Ovary (tissue), 9 donors: ENCODE results near the gene RHOV. TPM values are rescaled to one million over a fixed set of nuclear protein-coding genes. Genes with fewer than 3 reads are reported as not detected.

Experiments used
- DNase-seq, 5 donors: peaks; one replicate each; pipeline ENCODE4 v3.0.0-alpha.2; 2019 to 2020
- H3K27ac ChIP-seq, 2 donors: fragments of 200-600 bp; one replicate each; pipeline versions ENCODE4 v1.5.1 to v1.8.0; 2019 to 2022
- H3K27me3 ChIP-seq: fragments of 200-600 bp; one replicate; pipeline ENCODE4 v1.8.0; 2022
- H3K36me3 ChIP-seq: fragments of 200-600 bp; sonication (generic); one replicate; pipeline ENCODE4 v1.5.1; 2019
- H3K4me1 ChIP-seq: one replicate; pipeline ENCODE4 v1.8.1; 2013; ENCODE audit warnings: mild to moderate bottlenecking, moderate library complexity; ENCODE audit not compliant: insufficient read depth
- H3K4me3 ChIP-seq: fragments of 200-600 bp; sonication (generic); one replicate; pipeline ENCODE4 v1.5.1; 2017
- H3K9me3 ChIP-seq, 2 donors: fragments of 200-600 bp in 1 of 2; sonication (generic) in 1 of 2; one replicate each; pipeline versions ENCODE4 v1.5.1 to v1.8.1; 2013 to 2019; ENCODE audit warnings: mild to moderate bottlenecking in 1 of 2, moderate library complexity in 1 of 2
- EP300 ChIP-seq: sonication (generic); formaldehyde crosslinking; IDR thresholded peaks from one replicate; pipeline ENCODE4 v1.6.1; 2017; ENCODE audit warnings: antibody characterized with exemption
- POLR2A ChIP-seq: fragments of 450-650 bp; IDR thresholded peaks from one replicate; pipeline ENCODE4 v1.6.1; 2017; ENCODE audit warnings: antibody characterized with exemption, mild to moderate bottlenecking, moderate library complexity
- WGBS, 3 donors: extraction: QIAGEN DNeasy Blood & Tissue Kit in 1 of 3; methylation state at CpG; one replicate each; pipeline versions ENCODE4 v1.1.5 to v1.1.7; 2013 to 2017; 5-methylcytosine and 5-hydroxymethylcytosine counted together
- intact Hi-C, 4 donors: fragments of 100-400 bp; cut with DNase I; formaldehyde crosslinking; loops; one replicate each; pipeline versions ENCODE4 v1.11.0 to v1.15.1; 2022 to 2023
- polyA plus RNA-seq, 2 donors: library from polyadenylated mRNA; stranded (reverse); fragments of 200-250 nt in 1 of 2; fragments of 350-450 nt in 1 of 2; fragmentation: Illumina TruSeq in 1 of 2; extraction: RNeasy Lipid Tissue Mini Kit (QIAGEN cat#74804) in 1 of 2; gene quantifications; one replicate each; pipeline ENCODE4 v1.2.3, GENCODE V29; 2013 to 2014
- total RNA-seq, 7 donors: library from RNA; depleted of rRNA in 2 of 7; stranded (reverse); fragments of >200 nt in 2 of 7; fragmentation: NEBNext Ultra II Directional in 3 of 7; extraction: Animal tissue kit (Norgen Biotek cat#: 25700) in 3 of 7; gene quantifications; one replicate each; pipeline versions ENCODE4 v1.1.0 to v1.2.4, GENCODE V29; 2016 to 2023
- TF ChIP-seq, protein P1 (sequence below), 3 donors: fragments of 450-650 bp in 2 of 3; fragments of 200-600 bp in 1 of 3; IDR thresholded peaks; one replicate each; pipeline versions ENCODE4 v1.5.1 to v1.8.0; 2016 to 2022; ENCODE audit warnings: antibody characterized with exemption in 3 of 3, mild to moderate bottlenecking in 1 of 3
- donor health status: DM: no; HTN: no; CAD: no; lungs with moderate emphysema.
- donor health status: DM: no; HTN: no; CAD: no.
- donor health status: Bipolar disorder and iron deficiency.
- donor health status: DM: yes; HTN: yes; CAD: no.
- donor health status: DM: no; HTN: no; CAD: no.
- donor health status: DM: yes; HTN: yes; CAD: no.

The RHOV gene
- total and polyA plus RNA-seq, 9 donors, result 0.07 to 3.4 (median 0.26) TPM; not detected in 3

DNA sequence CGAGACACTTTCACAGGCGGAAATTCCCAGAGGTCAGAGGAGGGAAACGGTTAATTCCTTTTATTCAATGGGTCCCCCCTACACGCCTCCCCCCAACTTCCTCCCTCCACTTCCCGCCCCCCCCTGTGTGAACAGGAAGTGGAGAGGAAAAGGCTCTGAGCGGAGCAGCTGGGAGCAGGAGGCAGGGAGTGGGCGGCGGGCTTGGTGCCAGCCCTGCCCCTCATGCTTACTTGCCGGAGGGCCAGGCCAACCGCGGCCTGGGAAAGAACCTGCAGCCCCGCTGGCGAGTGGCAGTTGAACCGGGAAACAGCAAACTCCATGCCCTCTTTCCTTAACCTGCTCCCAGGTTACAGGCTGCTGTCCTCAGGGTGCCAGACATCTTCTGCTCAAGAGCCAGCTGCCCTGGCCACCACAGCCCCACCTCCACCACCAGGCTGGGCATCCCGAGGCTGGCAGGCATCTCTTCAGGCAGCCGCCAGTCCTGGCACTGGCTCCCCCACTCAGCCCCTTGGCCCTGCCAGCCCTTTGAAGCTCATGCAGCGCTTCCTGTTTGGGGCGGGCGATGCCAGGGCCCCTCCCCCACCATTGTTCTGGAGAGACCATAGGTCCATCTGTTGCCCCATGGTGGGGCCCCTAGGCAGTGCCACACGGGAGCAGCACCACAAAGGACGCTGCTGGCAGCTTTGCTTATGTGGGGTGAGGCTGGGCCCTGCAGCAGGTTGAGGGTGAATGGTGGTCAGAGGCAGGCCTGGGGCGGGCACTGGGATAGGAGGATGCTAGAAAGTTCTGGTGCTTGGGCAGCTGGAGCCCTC is 33.2 kb upstream of the RHOV start:
- Histone ChIP-seq H3K4me3 (peak overlapping the region; percentile 38), H3K27me3 (no peaks in the 10 kb centered on the region), H3K27ac (peak overlapping the region; percentile 46 to 47), H3K9me3 (no peaks in the 10 kb centered on the region), H3K4me1 (peaks cover 3% of the 10 kb centered on the region), H3K36me3 (no peaks in the 10 kb centered on the region)
- peak in 4 of 5 donors; percentile 54 to 69 (median 64) for DNase-seq
- intact Hi-C loops, result loop anchor here in 3 of 4 donors (5.0 to 10.0 kb wide), 4 partner anchors 108 to 275 kb away; partner anchors contain the start of gene INO80 (in 1 of the 3)
- no peak for TF ChIP-seq POLR2A
- no peak for TF ChIP-seq EP300
- TF ChIP-seq, protein P1, sequence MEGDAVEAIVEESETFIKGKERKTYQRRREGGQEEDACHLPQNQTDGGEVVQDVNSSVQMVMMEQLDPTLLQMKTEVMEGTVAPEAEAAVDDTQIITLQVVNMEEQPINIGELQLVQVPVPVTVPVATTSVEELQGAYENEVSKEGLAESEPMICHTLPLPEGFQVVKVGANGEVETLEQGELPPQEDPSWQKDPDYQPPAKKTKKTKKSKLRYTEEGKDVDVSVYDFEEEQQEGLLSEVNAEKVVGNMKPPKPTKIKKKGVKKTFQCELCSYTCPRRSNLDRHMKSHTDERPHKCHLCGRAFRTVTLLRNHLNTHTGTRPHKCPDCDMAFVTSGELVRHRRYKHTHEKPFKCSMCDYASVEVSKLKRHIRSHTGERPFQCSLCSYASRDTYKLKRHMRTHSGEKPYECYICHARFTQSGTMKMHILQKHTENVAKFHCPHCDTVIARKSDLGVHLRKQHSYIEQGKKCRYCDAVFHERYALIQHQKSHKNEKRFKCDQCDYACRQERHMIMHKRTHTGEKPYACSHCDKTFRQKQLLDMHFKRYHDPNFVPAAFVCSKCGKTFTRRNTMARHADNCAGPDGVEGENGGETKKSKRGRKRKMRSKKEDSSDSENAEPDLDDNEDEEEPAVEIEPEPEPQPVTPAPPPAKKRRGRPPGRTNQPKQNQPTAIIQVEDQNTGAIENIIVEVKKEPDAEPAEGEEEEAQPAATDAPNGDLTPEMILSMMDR (IDR thresholded peaks at IDR 0.05), result no peak
- 21 to 28% (median 22%) methylated on average over 17 to 22 of the region's 22 CpGs for WGBS, 3 donors

DNA sequence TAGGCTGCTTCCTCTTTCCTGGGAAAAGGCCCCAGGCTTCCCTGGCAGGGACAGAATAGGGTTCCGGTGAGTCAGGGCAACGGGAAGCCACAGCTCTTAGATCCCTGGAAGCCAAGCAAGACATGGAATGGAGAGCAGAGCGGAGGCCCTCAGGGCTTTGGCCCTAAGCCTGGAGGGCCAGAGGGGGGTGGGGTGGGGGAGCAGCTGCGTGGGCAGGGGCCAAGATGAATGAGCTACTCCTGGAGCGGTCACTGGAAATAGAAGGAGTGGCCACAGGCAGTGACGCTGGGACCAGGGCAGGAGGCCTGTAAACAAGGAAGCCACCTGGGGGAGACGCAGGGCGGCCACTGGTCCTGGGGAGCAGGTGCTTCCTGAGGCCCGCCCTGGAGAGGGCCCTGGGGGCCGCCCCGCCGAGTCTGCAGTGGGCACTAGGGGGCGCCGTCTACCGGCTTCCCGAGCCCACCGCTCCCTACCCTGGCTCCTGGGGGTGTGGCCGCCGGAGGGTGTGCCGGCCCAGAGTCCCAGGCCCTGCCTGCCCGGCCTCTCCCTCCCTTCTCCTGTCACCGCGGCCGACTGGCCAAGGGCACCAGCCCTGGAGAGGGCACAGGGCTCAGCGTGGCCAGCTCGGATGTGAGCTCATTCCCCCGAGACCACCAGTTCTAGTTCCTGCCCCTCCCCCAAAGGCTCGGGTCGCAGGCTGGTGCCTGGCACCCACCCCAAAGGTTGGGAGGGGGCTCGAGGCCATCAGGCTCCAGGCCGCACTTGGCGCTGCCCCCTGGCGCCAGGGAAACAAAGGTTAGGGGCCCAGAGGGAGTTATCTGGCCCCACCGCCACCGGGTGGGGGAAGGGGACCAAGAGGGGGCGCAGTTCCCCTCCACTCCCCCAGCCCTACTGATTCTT is 32.3 kb upstream of the RHOV start:
- DNase-seq, result peak; percentile 82 to 90 (median 87)
- peaks cover 3% of the 10 kb centered on the region for H3K4me1 ChIP-seq
- intact Hi-C loops, result loop anchor here in 3 of 4 donors (5.0 to 10.0 kb wide), 4 partner anchors 108 to 276 kb away; partner anchors contain the start of gene INO80 (in 1 of the 3)
- peak overlapping the region; percentile 46 to 47 for H3K27ac ChIP-seq
- H3K36me3 ChIP-seq, result no peaks in the 10 kb centered on the region
- H3K4me3 ChIP-seq, result peak overlapping the region; percentile 38
- no peaks in the 10 kb centered on the region for H3K27me3 ChIP-seq
- TF ChIP-seq, protein P1 (IDR thresholded peaks at IDR 0.05), result peak; percentile 79 to 93 (median 90)
- no peak for TF ChIP-seq POLR2A
- H3K9me3 ChIP-seq, result no peaks in the 10 kb centered on the region
- 1% methylated on average over 24 to 36 of the region's 36 CpGs for WGBS, 3 donors

DNA sequence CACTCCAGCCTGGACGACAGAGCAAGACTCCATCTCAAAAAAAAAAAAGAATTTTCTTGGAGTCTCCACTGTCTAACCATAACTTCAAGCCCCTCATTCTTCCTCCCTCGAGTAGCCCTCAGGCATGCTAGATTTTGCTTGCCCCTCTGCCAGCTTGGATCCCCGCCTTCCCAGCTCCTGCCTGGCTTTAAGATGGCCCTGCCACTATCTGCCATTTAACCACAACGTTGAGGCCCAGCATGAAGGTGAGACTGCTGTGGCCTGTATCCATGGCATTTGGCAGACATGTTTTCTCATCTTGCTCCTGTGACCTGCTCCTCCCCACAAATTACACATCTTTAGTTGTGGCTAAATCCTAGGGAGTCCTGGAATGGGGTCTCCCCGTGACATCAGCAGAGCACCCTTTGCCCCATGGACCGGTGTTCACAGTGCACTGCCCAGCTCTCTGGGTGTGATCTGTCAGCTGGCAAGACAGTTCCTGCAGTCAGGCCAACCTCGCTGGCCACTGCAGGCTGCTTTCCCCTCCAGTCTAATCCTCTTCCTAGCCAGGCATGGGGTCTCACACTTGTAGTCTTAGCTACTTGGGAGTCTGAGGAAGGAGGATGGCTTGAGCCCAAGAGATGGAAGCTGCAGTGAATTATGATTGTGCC is 30.6 kb upstream of the RHOV start:
- Histone ChIP-seq H3K4me3 (no peak overlapping the region), H3K27me3 (no peaks in the 10 kb centered on the region), H3K9me3 (no peaks in the 10 kb centered on the region), H3K4me1 (peaks cover 3% of the 10 kb centered on the region), H3K27ac (no peak overlapping the region), H3K36me3 (no peaks in the 10 kb centered on the region)
- intact Hi-C loops, result loop anchor here (5.0 to 10.0 kb wide), 6 partner anchors 110 to 428 kb away; partner anchors contain the start of genes INO80 (in 1 of the 4), NUSAP1 (in 1 of the 4) and OIP5 (in 1 of the 4)
- DNase-seq, result no peak
- TF ChIP-seq, protein P1 (IDR thresholded peaks at IDR 0.05), result no peak
- TF ChIP-seq EP300 (no peak), POLR2A (no peak)
- 72 to 84% (median 78%) methylated on average over 7 of the region's 7 CpGs for WGBS, 3 donors
